Endodermal cell (in vitro differentiated cells): ENCODE data around the gene ATP5PB. TPM values are rescaled to one million over a fixed set of nuclear protein-coding genes. Genes with fewer than 3 reads are reported as not detected.

Experiments
- DNase-seq: peaks from one replicate; pipeline ENCODE4 v3.0.0-alpha.2; 2017
- H3K27ac ChIP-seq: 2 replicates; pipeline ENCODE4 v1.5.1; 2013; ENCODE audit warnings: mild to moderate bottlenecking, low read depth, low read length, moderate library complexity
- H3K27me3 ChIP-seq: 2 replicates; pipeline ENCODE4 v1.6.1; 2013; ENCODE audit warnings: mild to moderate bottlenecking, low read length, moderate library complexity; ENCODE audit not compliant: insufficient read depth, control insufficient read depth, poor library complexity, severe bottlenecking
- H3K36me3 ChIP-seq: 2 replicates; pipeline ENCODE4 v1.7.0; 2013; ENCODE audit warnings: mild to moderate bottlenecking, low read length, moderate library complexity; ENCODE audit not compliant: control insufficient read depth, insufficient read depth
- H3K4me1 ChIP-seq: one replicate; pipeline ENCODE4 v1.7.0; 2013; ENCODE audit warnings: low read length; ENCODE audit not compliant: control insufficient read depth, insufficient read depth
- H3K4me3 ChIP-seq: 2 replicates; pipeline ENCODE4 v1.5.1; 2013; ENCODE audit warnings: mild to moderate bottlenecking, low read length, moderate library complexity
- H3K9ac ChIP-seq: 2 replicates; pipeline ENCODE4 v1.6.1; 2013; ENCODE audit warnings: mild to moderate bottlenecking, low read length, moderate library complexity; ENCODE audit not compliant: poor library complexity, severe bottlenecking; ENCODE audit errors: extremely low read depth
- H3K9me3 ChIP-seq: 2 replicates; pipeline ENCODE4 v1.6.1; 2013; ENCODE audit warnings: mild to moderate bottlenecking, low read length, moderate library complexity; ENCODE audit not compliant: control insufficient read depth
- H3K27ac Mint-ChIP-seq: 2 replicates; pipeline ENCODE4 v1.8.0; 2020; ENCODE audit warnings: mixed read lengths
- H3K27me3 Mint-ChIP-seq: 2 replicates; pipeline ENCODE4 v1.8.0; 2021; ENCODE audit warnings: mild to moderate bottlenecking, mixed read lengths; ENCODE audit not compliant: insufficient read depth
- H3K36me3 Mint-ChIP-seq: 2 replicates; pipeline ENCODE4 v1.8.0; 2020; ENCODE audit warnings: low read depth, mixed read lengths
- H3K4me1 Mint-ChIP-seq: 2 replicates; pipeline ENCODE4 v1.8.0; 2020; ENCODE audit warnings: mixed read lengths
- H3K4me3 Mint-ChIP-seq: 2 replicates; pipeline ENCODE4 v1.8.0; 2020; ENCODE audit warnings: mild to moderate bottlenecking, moderate library complexity, mixed read lengths
- H3K9me3 Mint-ChIP-seq: 2 replicates; pipeline ENCODE4 v1.8.0; 2020; ENCODE audit warnings: mild to moderate bottlenecking, mixed read lengths
- CTCF ChIP-seq: fragments of 200-600 bp; sonication (generic); conservative IDR thresholded peaks from 2 replicates; pipeline ENCODE4 v1.5.0; 2021; ENCODE audit warnings: antibody characterized with exemption, mild to moderate bottlenecking
- WGBS, 2 experiments: methylation state at CpG; one replicate each; pipeline versions ENCODE4 v1.1.5 to v1.1.7; 2013; ENCODE audit warnings: missing lambda C conversion rate in 2 of 2, mixed read lengths in 1 of 2; ENCODE audit not compliant: insufficient coverage in 1 of 2, insufficient read length in 1 of 2; 5-methylcytosine and 5-hydroxymethylcytosine counted together
- total RNA-seq, 2 donors: library from RNA; stranded (reverse); fragmentation: NEBNext Ultra II Directional in 1 of 2; extraction: Animal tissue kit (Norgen Biotek cat#: 25700) in 1 of 2; gene quantifications; 2 replicates in 1 of 2; 3 replicates in 1 of 2; pipeline ENCODE4 v1.2.1, GENCODE V29; 2021

The ATP5PB gene
- total RNA-seq, 2 donors from 2014 or later: 165 to 181 TPM

DNA sequence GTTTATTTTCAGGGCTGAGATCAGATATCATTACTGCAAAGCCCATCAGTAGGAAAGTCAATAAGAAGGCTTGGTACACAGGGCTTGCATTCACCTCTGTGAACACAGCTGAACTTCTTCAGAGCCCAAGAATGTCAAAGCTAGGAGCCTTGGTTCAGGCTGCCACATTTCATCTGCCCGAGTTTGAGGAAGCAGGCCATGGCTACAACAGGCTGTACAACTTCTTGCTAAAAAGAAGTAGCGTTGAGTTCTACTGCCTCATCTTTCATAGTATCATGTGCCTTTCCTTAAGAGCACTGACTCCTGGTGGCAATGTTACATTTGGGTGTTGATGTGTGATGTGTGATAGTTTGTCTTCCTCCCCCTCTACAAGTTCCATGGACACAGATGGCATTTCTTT is 34.6 kb downstream of the ATP5PB start:
- no peak overlapping the region for H3K9ac ChIP-seq
- H3K9me3 Mint-ChIP-seq: no peaks in the 10 kb centered on the region
- H3K4me1 Mint-ChIP-seq: no peaks in the 10 kb centered on the region
- peaks cover 4% of the 10 kb centered on the region for H3K27me3 Mint-ChIP-seq
- H3K4me3 ChIP-seq: no peak overlapping the region
- no peak overlapping the region for H3K27ac Mint-ChIP-seq
- H3K27me3 ChIP-seq: no peaks in the 10 kb centered on the region
- no peak overlapping the region for H3K27ac ChIP-seq
- H3K4me3 Mint-ChIP-seq: no peak overlapping the region
- no peaks in the 10 kb centered on the region for H3K4me1 ChIP-seq
- H3K9me3 ChIP-seq: no peaks in the 10 kb centered on the region
- no peak for TF ChIP-seq CTCF
- WGBS, 2 experiments: 85 to 100% methylated on average over 1 to 2 of the region's 2 CpGs
- H3K36me3 ChIP-seq: no peaks in the 10 kb centered on the region
- H3K36me3 Mint-ChIP-seq: no peaks in the 10 kb centered on the region
- DNase-seq: no peak

- DNase-seq: no peak
- H3K4me1 ChIP-seq: no peaks in the 10 kb centered on the region
- Mint-ChIP-seq H3K4me3 (no peak overlapping the region), H3K9me3 (no peaks in the 10 kb centered on the region), H3K27ac (no peak overlapping the region), H3K4me1 (no peaks in the 10 kb centered on the region), H3K27me3 (peaks cover 4% of the 10 kb centered on the region), H3K36me3 (no peaks in the 10 kb centered on the region)
- TF ChIP-seq CTCF: no peak
- H3K36me3 ChIP-seq: no peaks in the 10 kb centered on the region
- H3K4me3 ChIP-seq: no peak overlapping the region
- no peaks in the 10 kb centered on the region for H3K9me3 ChIP-seq
- no peak overlapping the region for H3K9ac ChIP-seq
- no peaks in the 10 kb centered on the region for H3K27me3 ChIP-seq
- no peak overlapping the region for H3K27ac ChIP-seq
These were observed 35.2 kb downstream of the ATP5PB start for GRCh38 chr1:111484391-111485026.

DNA sequence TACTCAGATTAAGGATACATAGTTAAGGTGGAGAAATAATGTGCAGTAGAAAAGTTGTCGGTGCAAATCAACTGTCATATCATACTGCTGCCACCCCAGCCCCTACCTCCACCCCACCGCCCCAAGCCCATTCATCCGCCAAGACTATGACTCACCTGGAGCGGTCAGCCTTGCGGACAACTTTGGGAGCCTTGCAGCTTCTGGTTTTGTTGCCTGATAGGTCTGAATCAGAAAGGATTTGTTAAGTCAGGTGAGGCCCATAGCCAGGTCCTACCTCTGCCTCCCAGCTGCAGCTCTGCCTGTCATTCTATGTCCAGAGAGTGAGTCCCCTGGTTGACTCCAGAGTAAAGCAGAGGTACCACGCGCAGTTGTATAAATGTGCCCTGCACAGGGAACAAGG is 37.2 kb downstream of the ATP5PB start:
- H3K27me3 Mint-ChIP-seq: peaks cover 4% of the 10 kb centered on the region

More for the DNA sequence above, 37.2 kb downstream of the ATP5PB start:
- no peak for TF ChIP-seq CTCF
- no peaks in the 10 kb centered on the region for H3K4me1 ChIP-seq
- H3K36me3 ChIP-seq: no peaks in the 10 kb centered on the region
- no peaks in the 10 kb centered on the region for H3K9me3 Mint-ChIP-seq
- no peak for DNase-seq
- 97 to 100% methylated on average over 2 to 7 of the region's 7 CpGs for WGBS, 2 experiments
- H3K27ac ChIP-seq: no peak overlapping the region
- no peak overlapping the region for H3K4me3 ChIP-seq
- no peaks in the 10 kb centered on the region for H3K9me3 ChIP-seq
- no peaks in the 10 kb centered on the region for H3K36me3 Mint-ChIP-seq
- no peak overlapping the region for H3K4me3 Mint-ChIP-seq
- no peak overlapping the region for H3K9ac ChIP-seq
- no peaks in the 10 kb centered on the region for H3K27me3 ChIP-seq
- no peaks in the 10 kb centered on the region for H3K4me1 Mint-ChIP-seq
- no peak overlapping the region for H3K27ac Mint-ChIP-seq
